Measurements from ENCODE around the gene CATSPER1.

CATSPER1 gene

DNA sequence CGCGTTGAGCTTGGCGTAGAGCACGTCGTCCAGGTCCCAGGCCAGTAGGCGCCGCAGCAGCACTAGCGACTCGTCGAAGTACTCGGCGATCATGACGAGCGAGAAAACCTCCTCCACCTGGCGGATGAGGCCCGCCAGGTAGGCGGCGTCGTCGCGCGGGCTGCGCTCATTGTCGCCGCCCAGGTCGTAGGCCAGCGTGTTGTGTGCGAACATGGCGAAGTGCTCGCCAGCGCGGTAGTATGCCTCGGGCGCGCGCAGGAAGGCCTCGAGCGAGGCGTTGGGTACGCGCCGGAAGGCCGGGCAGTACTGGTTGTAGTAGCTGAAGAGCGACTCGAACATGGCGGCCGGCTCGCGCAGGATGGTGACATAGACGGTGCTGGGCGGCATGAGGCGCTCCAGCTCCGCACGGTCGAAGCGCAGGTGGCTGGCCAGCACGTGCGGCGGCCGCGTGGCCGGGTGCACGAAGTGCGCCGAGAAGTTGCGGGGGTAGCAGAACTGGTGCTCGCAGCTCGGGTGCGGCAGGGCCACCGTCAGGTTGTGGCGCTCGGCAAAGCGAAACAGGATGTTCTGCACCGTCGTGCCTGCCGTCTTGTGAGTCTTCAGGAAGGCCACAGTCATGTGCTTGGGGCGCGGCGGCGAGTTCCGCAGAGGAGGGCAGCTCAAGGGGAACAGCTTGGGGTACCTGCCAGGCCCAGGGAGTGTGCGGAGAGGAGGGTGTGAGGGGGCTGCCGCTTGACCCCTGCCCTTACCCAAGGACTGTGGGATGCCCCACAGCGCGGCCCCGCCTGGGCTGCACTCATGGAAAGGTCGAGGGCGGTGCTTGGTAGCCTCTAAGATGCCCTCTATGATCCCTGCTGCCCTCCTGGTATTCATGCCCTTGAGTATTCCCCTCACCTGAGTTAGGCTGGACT lies 17.0 kb upstream of the CATSPER1 start:
- TF ChIP-seq CTCF (IDR thresholded peaks at IDR 0.05; ENCODE audit: borderline replicate concordance, control extremely low read depth, extremely low read depth, insufficient read depth, missing control alignments), result no peak
- peak; percentile 18 for DNase-seq (ENCODE audit: low spot score)
- in situ Hi-C loops (cut with MboI; ENCODE audit: low sequenced_read_pairs, unreplicated experiment), result no loop called here

DNA sequence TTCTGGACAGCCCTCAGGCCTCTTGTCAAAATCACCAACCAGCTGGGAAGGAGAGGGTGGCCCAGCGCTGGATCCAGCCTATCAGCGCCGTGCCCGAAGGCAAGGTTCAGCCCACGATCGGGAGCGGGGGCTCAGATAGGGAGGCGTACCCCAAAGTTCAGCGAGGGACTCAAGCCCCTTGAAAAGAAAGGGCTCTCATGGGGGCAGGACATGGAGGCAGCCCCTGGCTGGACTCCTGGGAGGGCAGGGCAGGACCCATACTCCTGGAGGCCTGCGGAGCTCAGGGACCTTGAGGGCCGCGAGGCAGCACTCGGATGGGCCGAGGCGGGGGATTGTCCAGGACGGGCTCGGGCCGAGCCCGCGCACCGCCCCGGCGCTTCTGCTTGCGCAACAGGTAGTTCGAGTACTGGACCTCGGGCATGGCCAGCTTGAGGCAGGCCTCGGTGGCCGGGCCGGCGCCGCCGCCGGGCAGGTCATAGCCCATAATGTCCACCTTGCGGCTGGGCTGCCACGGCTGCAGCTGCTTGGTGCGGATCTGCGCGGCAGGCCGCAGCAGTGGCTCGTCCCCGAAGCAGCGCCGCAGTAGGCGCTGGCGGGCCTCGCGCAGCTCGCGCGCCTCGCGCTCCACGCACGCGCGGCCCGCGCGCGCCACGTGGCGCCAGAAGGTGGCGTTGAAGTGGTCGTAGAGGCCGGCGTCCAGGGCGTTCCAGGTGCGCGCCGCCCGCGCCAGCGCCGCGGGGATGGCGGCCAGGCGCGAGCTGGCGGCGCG lies 16.1 kb upstream of the CATSPER1 start:
- in situ Hi-C loops (cut with MboI; ENCODE audit: low sequenced_read_pairs, unreplicated experiment), result no loop called here
- TF ChIP-seq CTCF (IDR thresholded peaks at IDR 0.05; ENCODE audit: borderline replicate concordance, control extremely low read depth, extremely low read depth, insufficient read depth, missing control alignments), result no peak
- no peak for DNase-seq (ENCODE audit: low spot score)

DNA sequence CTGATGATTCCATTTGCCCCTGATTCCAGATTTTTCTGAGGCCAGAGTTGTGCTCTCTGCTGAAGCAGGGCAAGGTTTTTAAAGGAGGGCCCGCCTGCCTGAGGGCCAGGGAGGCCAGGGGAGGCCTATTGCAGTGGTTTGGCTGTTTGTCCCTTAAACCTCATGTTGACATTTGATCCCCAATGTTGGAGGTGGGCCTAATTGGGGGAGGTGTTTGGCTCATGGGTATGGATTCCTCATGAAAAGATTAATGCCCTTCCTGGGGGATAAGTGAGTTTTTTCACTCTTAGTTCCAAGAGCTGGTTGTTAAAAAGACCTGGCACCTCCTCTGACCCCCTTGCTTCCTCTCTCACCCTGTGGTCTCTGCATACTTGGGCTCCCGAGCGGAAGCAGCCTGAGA lies 13.5 kb upstream of the CATSPER1 start:
- in situ Hi-C loops (cut with MboI; ENCODE audit: low sequenced_read_pairs, unreplicated experiment), result no loop called here
- no peak for TF ChIP-seq CTCF (IDR thresholded peaks at IDR 0.05; ENCODE audit: borderline replicate concordance, control extremely low read depth, extremely low read depth, insufficient read depth, missing control alignments)
- no peak for DNase-seq (ENCODE audit: low spot score)

DNA sequence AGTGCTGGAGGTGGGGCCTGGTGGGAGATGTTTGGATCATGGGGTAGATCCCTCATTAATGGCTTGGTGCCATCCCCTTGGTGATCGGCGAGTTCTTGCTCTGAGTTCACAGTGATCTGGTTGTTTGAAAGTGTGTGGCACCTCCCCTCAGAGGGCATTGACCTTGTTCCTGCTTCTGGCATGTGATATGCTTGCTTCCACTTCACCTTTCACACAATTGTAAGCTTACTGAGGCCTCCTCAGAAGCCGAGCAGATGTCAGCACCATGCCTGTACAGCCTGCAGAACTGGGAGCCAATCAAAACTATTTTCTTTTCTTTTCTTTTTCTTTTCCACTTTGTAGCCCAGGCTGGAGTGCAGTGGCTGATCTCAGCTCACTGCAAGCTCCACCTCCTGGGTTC lies 11.0 kb upstream of the CATSPER1 start:
- DNase-seq (ENCODE audit: low spot score), result no peak
- TF ChIP-seq CTCF (IDR thresholded peaks at IDR 0.05; ENCODE audit: borderline replicate concordance, control extremely low read depth, extremely low read depth, insufficient read depth, missing control alignments), result no peak

GRCh38 chr11:66036334-66036710 lies 10.0 kb upstream of the CATSPER1 start:
- TF ChIP-seq CTCF (IDR thresholded peaks at IDR 0.05; ENCODE audit: borderline replicate concordance, control extremely low read depth, extremely low read depth, insufficient read depth, missing control alignments), result no peak
- in situ Hi-C loops (cut with MboI; ENCODE audit: low sequenced_read_pairs, unreplicated experiment), result no loop called here
- no peak for DNase-seq (ENCODE audit: low spot score)

More for the DNA sequence above, 11.0 kb upstream of the CATSPER1 start:
- in situ Hi-C loops (cut with MboI; ENCODE audit: low sequenced_read_pairs, unreplicated experiment), result no loop called here

GRCh38 chr11:66035653-66036333 lies 9.5 kb upstream of the CATSPER1 start:
- in situ Hi-C loops (cut with MboI; ENCODE audit: low sequenced_read_pairs, unreplicated experiment), result no loop called here
- DNase-seq (ENCODE audit: low spot score), result peak; percentile 16
- TF ChIP-seq CTCF (IDR thresholded peaks at IDR 0.05; ENCODE audit: borderline replicate concordance, control extremely low read depth, extremely low read depth, insufficient read depth, missing control alignments), result no peak

Data from GM13976 (cell line).